ENCODE results near the gene SLC28A2.
"Not testable (repeated sequence)": the region's sequence is repeated elsewhere in the genome, so short reads cannot be mapped to it uniquely, and the experiment has no call there.

SLC28A2 gene

DNA sequence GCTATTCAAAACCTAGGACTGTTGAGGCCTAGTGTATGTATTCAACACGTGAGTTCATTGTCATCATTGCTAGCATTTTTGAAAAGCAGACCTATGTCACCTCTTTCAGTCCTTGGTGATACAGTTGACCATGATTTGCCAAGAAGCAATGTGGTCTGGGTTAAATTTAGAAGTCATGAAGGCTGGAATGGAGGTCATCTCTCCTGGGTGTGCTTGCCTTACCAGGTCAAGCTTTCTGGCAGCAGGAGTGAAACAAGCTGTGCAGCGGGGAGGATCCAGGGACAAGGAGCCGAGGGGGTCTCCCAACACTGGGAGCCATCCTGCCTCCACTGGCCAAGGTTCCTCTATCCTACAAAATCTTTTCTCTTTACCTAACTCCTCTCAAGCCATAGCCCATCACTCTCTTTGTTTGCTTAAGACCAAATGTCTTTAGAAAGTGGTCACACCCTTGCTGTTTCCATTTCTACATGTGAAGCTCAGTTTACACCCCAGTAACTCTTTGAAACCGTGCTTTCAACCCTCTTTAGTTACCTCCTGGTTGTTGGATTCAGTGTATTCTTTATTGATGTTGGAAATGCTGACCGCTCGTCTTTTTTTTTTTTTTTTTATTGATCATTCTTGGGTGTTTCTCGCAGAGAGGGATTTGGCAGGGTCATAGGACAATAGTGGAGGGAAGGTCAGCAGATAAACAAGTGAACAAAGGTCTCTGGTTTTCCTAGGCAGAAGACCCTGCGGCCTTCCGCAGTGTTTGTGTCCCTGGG lies 40.0 kb downstream of the SLC28A2 start:
- no peak for DNase-seq (ENCODE audit: extremely low spot score)
- ChIA-PET CTCF (no interaction called here), POLR2A (no interaction called here)
- TF ChIP-seq L3MBTL2 (conservative IDR thresholded peaks at IDR 0.05) (no peak), BHLHE40 (IDR thresholded peaks at IDR 0.05; ENCODE audit: borderline replicate concordance) (no peak)

DNA sequence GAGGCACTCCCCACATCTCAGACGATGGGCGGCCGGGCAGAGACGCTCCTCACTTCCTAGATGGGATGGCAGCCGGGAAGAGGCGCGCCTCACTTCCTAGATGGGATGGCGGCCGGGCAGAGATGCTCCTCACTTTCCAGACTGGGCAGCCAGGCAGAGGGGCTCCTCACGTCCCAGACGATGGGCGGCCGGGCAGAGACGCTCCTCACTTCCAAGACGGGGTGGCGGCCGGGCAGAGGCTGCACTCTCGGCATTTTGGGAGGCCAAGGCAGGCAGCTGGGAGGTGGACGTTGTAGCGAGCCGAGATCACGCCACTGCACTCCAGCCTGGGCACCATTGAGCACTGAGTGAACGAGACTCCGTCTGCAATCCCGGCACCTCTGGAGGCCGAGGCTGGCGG lies 41.3 kb downstream of the SLC28A2 start:
- CTCF ChIA-PET; POLR2A ChIA-PET; DNase-seq (ENCODE audit: extremely low spot score): not testable (repeated sequence)

DNA sequence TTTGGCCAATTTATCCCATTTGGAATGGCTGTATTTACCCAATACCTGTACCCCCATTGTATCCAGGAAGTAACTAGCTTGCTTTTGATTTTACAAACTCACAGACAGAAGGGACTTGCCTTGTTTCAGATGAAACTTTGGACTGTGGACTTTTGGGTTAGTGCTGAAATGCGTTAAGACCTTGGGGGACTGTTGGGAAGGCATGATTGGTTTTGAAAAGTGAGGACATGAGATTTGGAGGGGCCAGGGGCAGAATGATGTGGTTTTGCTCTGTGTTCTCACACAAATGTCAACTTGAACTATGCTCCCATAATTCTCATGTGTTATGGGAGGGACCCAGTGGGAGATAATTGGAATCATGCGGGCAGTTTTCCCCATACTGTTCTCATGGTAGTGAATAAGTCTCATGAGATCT lies 46.9 kb downstream of the SLC28A2 start:
- POLR2A ChIA-PET, result not testable (repeated sequence)
- CTCF ChIA-PET, result interaction anchor here (0.7 kb wide), 1 partner anchor 26 kb away, joined by 4 read pairs; no protein-coding TSS in a partner anchor

DNA sequence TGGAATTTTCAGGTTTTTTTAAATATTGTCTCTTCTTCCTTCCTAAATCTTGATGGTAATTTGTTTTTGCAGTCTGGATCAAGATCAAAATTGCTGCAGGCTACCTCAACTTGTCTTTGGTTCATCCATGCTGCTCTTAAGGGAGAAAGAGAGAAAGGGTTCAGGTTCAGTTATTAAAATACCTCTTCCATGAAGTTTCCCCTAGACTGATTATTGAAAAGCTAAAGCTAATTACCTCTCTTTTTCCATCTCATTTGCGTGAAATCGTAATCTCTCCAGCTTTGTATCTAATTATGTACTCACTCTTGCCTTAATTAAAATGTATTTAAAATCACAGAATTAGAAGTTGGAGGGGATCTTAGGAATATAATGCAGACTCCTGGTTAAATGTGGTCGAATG lies 52.7 kb downstream of the SLC28A2 start:
- TF ChIP-seq NFRKB (IDR thresholded peaks at IDR 0.05) (no peak), ELF4 (IDR thresholded peaks at IDR 0.05) (no peak), SP1 (IDR thresholded peaks at IDR 0.05) (no peak), BHLHE40 (IDR thresholded peaks at IDR 0.05; ENCODE audit: borderline replicate concordance) (no peak), L3MBTL2 (conservative IDR thresholded peaks at IDR 0.05) (no peak), SUZ12 (IDR thresholded peaks at IDR 0.05) (no peak), HDGF (IDR thresholded peaks at IDR 0.05; ENCODE audit: borderline replicate concordance) (no peak), LEF1 (IDR thresholded peaks at IDR 0.05; ENCODE audit: borderline replicate concordance) (no peak), CTBP1 (IDR thresholded peaks at IDR 0.05; ENCODE audit: borderline replicate concordance) (no peak), TARDBP (IDR thresholded peaks at IDR 0.05) (no peak), FOXK2 (IDR thresholded peaks at IDR 0.05) (no peak), ZNF384 (IDR thresholded peaks at IDR 0.05) (no peak), FOXA1 (IDR thresholded peaks at IDR 0.05) (no peak), FOXM1 (IDR thresholded peaks at IDR 0.05; ENCODE audit: borderline replicate concordance) (no peak), ARNT (IDR thresholded peaks at IDR 0.05) (no peak)
- TF ChIP-seq, protein P1, sequence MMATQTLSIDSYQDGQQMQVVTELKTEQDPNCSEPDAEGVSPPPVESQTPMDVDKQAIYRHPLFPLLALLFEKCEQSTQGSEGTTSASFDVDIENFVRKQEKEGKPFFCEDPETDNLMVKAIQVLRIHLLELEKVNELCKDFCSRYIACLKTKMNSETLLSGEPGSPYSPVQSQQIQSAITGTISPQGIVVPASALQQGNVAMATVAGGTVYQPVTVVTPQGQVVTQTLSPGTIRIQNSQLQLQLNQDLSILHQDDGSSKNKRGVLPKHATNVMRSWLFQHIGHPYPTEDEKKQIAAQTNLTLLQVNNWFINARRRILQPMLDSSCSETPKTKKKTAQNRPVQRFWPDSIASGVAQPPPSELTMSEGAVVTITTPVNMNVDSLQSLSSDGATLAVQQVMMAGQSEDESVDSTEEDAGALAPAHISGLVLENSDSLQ (IDR thresholded peaks at IDR 0.05), result no peak
- DNase-seq (ENCODE audit: extremely low spot score), result no peak
- POLR2A ChIA-PET, result no interaction called here
- CTCF ChIA-PET, result interaction anchor here (0.9 kb wide), 2 partner anchors 59 to 186 kb away, joined by 3 read pairs; no protein-coding TSS in a partner anchor

More for the DNA sequence above, 46.9 kb downstream of the SLC28A2 start:
- not testable (repeated sequence) for DNase-seq (ENCODE audit: extremely low spot score)

DNA sequence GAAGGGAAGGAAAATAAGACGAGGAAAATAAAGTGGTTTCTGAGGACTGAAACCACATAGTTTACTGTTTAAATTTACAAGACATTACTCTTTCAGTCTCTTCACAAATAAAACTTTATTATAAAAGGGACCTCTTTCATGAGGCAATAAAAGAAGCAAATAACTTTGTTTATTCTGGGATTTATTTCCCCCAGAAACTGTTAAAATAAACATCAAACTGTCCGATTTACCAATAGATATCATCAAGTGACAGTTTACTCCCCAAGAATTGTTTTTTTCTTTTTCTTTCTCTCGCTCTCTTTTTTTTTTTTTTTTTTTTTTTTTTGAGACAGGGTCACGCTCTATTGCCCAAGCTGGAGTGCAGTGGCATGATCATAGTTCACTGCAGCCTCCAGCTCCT lies 54.1 kb downstream of the SLC28A2 start:
- DNase-seq (ENCODE audit: extremely low spot score), result no peak
- TF ChIP-seq L3MBTL2 (conservative IDR thresholded peaks at IDR 0.05) (no peak), ARNT (IDR thresholded peaks at IDR 0.05) (no peak), ZNF384 (IDR thresholded peaks at IDR 0.05) (peak; percentile 87), NFRKB (IDR thresholded peaks at IDR 0.05) (no peak), CTBP1 (IDR thresholded peaks at IDR 0.05; ENCODE audit: borderline replicate concordance) (no peak), FOXK2 (IDR thresholded peaks at IDR 0.05) (no peak), SP1 (IDR thresholded peaks at IDR 0.05) (no peak), HDGF (IDR thresholded peaks at IDR 0.05; ENCODE audit: borderline replicate concordance) (no peak)
- TF ChIP-seq, protein P1 (IDR thresholded peaks at IDR 0.05), result no peak
- CTCF ChIA-PET, result interaction anchor here (0.7 kb wide), 1 partner anchor 124 kb away, joined by 6 read pairs; no protein-coding TSS in a partner anchor
- POLR2A ChIA-PET, result no interaction called here

DNA sequence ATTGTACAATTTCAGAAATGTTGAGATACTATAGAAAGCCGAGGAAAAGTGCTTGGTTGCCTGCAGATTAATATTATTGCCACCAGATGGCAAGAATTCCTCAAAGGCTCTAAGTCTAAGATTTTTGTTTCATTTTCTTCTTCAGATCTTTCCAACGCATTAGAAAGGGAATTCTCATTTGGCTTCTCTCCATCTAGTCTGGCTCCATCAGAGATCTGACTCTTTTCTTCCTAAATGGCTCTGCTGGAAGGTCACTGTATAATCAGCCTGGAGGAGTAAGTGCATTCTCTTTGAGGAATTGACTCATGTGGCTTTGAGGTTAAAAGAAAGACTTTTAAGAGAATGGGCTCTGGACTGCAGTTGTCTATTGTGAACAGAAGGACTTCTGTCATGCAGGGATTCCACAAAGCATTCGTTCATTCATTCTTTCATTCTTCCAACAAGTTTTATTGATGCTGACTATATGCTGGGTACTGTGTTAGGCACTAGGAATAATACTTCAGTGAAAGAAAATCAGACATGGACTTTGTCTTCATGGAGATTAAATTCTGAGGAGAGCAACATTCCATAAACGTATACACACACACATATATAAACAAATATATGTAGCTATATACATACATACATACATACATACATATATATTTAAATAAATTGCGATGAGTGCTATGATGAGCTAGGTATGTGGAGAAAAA lies 55.3 kb downstream of the SLC28A2 start:
- peak; percentile 17 for DNase-seq (ENCODE audit: extremely low spot score)
- ChIA-PET CTCF (no interaction called here), POLR2A (no interaction called here)
- TF ChIP-seq ELF4 (IDR thresholded peaks at IDR 0.05) (no peak), TARDBP (IDR thresholded peaks at IDR 0.05) (no peak), FOXK2 (IDR thresholded peaks at IDR 0.05) (no peak), CTBP1 (IDR thresholded peaks at IDR 0.05; ENCODE audit: borderline replicate concordance) (no peak), LEF1 (IDR thresholded peaks at IDR 0.05; ENCODE audit: borderline replicate concordance) (no peak), SUZ12 (IDR thresholded peaks at IDR 0.05) (no peak), ZNF384 (IDR thresholded peaks at IDR 0.05) (no peak), L3MBTL2 (conservative IDR thresholded peaks at IDR 0.05) (no peak), HDGF (IDR thresholded peaks at IDR 0.05; ENCODE audit: borderline replicate concordance) (no peak)
- TF ChIP-seq, protein P1 (IDR thresholded peaks at IDR 0.05), result no peak

DNA sequence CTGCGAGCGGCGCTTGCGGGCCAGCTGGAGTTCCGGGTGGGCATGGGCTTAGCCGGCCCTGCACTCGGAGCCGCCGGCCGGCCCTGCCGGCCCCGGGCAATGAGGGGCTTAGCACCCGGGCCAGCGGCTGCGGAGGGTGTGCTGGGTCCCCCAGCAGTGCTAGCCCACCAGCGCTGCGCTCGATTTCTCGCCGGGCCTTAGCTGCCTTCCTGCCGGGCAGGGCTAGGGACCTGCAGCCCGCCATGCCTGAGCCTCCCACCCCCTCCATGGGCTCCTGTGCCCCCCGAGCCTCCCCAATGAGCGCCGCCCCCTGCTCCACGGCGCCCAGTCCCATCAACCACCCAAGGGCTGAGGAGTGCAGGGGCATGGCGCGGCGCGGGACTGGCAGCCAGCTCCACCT lies 62.1 kb downstream of the SLC28A2 start:
- DNase-seq (ENCODE audit: extremely low spot score); CTCF ChIA-PET; POLR2A ChIA-PET: not testable (repeated sequence)
